Measurements from ENCODE around the gene PSMD14.

Gene PSMD14

DNA sequence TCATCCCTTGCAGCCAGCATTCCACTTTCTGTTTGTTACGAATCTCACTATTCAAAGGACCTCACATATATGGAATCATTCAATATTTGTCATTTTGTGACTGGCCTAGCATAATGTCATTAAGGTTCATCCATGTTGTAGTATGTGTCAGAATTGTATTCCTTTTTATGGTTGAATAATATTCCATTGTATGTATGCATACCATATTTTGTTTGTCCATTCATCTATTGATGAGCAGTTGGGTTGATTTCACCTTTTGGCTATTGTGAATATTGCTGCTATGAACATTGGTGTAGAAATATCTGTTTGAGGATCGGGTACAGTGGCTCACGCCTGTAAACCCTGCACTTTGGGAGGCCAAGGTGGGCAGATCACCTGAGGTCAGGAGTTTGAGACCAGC is 35.0 kb downstream of the PSMD14 start:
- DNase-seq (ENCODE audit: low read depth), result no peak
- TF ChIP-seq, protein P1, sequence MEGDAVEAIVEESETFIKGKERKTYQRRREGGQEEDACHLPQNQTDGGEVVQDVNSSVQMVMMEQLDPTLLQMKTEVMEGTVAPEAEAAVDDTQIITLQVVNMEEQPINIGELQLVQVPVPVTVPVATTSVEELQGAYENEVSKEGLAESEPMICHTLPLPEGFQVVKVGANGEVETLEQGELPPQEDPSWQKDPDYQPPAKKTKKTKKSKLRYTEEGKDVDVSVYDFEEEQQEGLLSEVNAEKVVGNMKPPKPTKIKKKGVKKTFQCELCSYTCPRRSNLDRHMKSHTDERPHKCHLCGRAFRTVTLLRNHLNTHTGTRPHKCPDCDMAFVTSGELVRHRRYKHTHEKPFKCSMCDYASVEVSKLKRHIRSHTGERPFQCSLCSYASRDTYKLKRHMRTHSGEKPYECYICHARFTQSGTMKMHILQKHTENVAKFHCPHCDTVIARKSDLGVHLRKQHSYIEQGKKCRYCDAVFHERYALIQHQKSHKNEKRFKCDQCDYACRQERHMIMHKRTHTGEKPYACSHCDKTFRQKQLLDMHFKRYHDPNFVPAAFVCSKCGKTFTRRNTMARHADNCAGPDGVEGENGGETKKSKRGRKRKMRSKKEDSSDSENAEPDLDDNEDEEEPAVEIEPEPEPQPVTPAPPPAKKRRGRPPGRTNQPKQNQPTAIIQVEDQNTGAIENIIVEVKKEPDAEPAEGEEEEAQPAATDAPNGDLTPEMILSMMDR (conservative IDR thresholded peaks at IDR 0.05; ENCODE audit: low read length), result no peak
- H3K4me3 ChIP-seq (ENCODE audit: low read length), result no peak overlapping the region

DNA sequence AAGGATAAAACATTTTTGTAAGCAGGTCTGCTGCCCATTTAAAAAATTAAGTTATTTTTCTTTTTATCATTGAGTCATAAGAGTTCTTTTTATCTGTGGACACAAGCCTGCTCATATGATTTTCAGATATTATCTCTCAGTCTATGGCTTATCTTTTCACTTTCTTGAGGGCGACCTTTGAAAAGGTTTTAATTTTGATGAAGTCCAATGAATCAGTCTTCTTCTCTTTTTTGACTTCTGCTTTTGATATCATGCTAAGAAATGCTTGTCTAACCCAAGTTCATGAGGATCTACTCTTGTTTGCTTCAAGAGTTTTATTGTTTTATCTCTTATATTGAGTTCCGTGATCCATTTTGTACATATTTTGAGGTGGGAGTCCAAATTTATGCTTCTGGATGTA is 36.5 kb downstream of the PSMD14 start:
- no peak for DNase-seq (ENCODE audit: low read depth)
- TF ChIP-seq, protein P1 (conservative IDR thresholded peaks at IDR 0.05; ENCODE audit: low read length), result no peak

DNA sequence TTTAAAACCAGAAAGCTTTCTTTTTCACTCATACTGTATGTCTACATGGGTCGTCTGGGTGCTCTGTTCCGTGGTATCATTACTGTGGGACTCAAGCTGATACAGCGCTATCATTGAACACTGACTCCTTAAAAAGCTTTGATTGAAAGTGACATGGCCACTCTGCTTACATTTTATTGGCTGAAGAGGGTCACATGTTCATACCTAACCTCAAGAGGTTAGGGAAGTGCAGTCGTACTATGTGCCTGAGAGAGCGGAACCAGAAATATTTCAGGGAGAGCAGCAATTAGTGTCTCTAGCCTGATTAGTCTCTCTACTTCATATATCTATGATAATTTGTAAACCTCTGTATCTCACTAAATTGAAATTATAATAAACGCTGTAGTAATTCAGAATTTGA is 43.5 kb downstream of the PSMD14 start:
- TF ChIP-seq, protein P1 (conservative IDR thresholded peaks at IDR 0.05; ENCODE audit: low read length), result no peak
- DNase-seq (ENCODE audit: low read depth), result no peak
- H3K4me3 ChIP-seq (ENCODE audit: low read length), result no peak overlapping the region

More for the DNA sequence above, 36.5 kb downstream of the PSMD14 start:
- no peak overlapping the region for H3K4me3 ChIP-seq (ENCODE audit: low read length)

DNA sequence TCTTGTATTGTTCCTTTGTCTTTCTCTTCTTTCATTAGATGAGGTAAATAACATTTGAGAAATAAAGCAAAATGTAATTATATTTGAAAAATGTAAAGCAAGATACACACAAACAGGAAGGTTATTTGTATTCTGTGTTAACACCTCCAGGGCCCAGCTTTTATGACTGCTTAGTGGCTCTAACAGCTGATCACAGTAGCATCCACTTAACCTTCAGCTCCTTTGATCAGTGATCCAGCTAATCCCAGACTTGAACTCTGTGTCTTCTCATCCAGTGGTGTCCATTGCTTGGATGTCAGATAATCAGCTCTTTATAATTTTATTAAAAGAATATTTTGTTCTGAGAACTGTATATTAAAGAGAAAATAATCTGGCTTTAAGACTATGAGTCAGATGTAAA is 44.5 kb downstream of the PSMD14 start:
- no peak overlapping the region for H3K4me3 ChIP-seq (ENCODE audit: low read length)
- TF ChIP-seq, protein P1 (conservative IDR thresholded peaks at IDR 0.05; ENCODE audit: low read length), result no peak
- no peak for DNase-seq (ENCODE audit: low read depth)

DNA sequence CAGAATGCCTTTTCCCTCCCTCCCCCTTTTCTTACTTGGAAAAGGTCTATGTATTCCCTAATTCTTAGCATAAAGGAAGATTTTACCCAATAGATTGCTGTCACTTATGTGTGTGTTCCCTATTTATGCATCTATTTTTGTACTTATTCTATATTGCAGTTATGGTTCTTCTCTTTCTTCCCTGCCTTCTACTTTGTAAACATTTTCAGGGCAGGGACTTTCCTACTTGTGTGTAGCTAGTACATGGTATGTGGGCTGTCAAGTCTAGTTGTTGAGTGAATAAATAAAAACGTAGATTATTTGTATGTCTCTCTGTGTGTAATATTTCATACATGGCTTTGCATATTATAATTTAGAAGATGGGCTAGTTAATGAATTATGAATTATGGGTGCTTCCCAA is 45.3 kb downstream of the PSMD14 start:
- TF ChIP-seq, protein P1 (conservative IDR thresholded peaks at IDR 0.05; ENCODE audit: low read length), result no peak
- DNase-seq (ENCODE audit: low read depth), result no peak
- no peak overlapping the region for H3K4me3 ChIP-seq (ENCODE audit: low read length)

DNA sequence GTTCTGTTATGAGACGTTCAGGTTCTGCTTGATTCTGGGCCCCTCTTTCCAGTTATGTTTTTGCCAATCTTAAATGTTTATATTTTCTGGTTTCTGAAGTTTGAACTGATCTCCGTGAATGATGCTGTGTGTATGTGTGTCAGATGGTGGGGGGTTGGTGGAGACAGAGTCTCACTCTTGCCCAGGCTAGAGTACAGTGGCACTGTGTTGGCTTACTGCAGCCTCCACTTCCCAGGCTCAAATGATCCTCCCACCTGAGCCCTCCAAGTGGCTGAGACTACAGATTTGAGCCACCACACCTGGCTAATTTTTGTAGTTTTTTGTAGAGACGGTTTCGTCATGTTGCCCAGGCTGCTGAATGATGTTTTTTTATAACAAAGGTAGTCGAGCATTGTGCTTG is 45.9 kb downstream of the PSMD14 start:
- TF ChIP-seq, protein P1 (conservative IDR thresholded peaks at IDR 0.05; ENCODE audit: low read length), result no peak
- H3K4me3 ChIP-seq (ENCODE audit: low read length), result no peak overlapping the region
- DNase-seq (ENCODE audit: low read depth), result no peak

DNA sequence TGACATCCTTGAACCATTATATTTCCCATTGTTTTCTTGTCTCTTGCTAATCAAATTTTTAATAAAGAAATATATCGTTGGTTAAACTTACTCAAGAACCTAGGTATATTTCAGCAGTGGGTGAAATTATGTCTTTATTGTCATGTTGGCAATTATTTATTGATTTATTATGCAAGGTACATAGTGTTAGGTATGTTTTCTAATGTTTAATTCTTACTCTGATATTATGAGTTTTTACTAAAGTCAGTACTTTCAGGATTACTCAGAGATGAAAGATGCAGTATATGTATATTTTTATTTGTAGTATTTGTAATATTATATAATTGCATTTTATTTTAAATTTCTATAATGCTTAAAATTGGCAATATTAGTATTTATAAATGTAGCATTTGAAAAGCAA is 46.9 kb downstream of the PSMD14 start:
- no peak overlapping the region for H3K4me3 ChIP-seq (ENCODE audit: low read length)
- DNase-seq (ENCODE audit: low read depth), result no peak
- TF ChIP-seq, protein P1 (conservative IDR thresholded peaks at IDR 0.05; ENCODE audit: low read length), result no peak
